ENCODE results near the gene CEP97.
"Not testable (repeated sequence)": the region's sequence is repeated elsewhere in the genome, so short reads cannot be mapped to it uniquely, and the experiment has no call there.

Gene CEP97

DNA sequence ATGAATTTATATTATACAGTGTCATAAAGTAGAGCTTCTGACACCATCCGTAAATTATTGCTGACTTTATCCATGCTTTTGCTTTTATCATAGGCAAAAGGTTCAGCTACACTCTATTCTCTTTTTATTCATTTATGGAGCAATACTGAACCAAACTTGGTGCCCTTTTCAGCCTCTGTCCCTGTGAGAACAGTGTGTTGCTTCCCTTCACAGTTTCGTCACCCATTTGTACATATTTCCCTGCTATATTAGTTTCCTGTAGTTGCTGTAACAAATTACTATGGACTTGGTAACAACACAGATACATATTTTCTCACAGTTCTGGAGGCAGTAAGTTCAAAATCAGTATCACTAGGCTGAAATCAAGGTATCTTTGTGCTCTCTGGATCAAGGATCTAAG is 35.1 kb upstream of the CEP97 start:
- Histone ChIP-seq H3K9ac (ENCODE audit: low read depth, low read length) (no peak overlapping the region), H3K36me3 (ENCODE audit: insufficient read depth, low read length) (peaks cover 18% of the 10 kb centered on the region), H3K4me3 (ENCODE audit: low read length) (no peak overlapping the region), H3K4me1 (ENCODE audit: control insufficient read depth, insufficient read depth, low read length) (peaks cover 16% of the 10 kb centered on the region), H3K4me2 (ENCODE audit: low read length) (no peak overlapping the region), H3K9me3 (replicated peaks; ENCODE audit: low read length) (no peaks in the 10 kb centered on the region), H3K27me3 (ENCODE audit: control insufficient read depth, insufficient read depth, low read length) (no peaks in the 10 kb centered on the region)

DNA sequence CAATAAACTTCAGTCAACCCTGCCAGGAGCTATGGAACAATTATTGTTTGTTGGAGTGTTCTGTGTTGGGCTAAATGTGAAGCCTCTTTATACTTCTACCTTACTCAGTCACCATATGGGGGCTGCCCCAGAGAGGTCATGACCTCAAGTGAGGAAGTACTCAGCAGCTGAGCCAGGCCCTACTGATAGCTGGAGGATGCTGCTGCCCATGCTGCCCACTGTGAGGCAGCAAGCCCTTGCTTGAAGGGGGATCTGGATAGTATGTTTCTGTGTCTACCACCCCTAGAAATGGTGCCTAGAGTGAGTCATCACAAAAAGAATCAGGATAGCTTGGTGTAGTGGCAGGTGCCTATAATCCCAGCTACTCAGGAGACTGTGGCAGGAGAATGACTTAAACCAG is 33.4 kb upstream of the CEP97 start:
- no peak overlapping the region for H3K4me3 ChIP-seq (ENCODE audit: low read length)
- no peak overlapping the region for H3K9ac ChIP-seq (ENCODE audit: low read depth, low read length)
- H3K27me3 ChIP-seq (ENCODE audit: control insufficient read depth, insufficient read depth, low read length), result no peaks in the 10 kb centered on the region
- H3K36me3 ChIP-seq (ENCODE audit: insufficient read depth, low read length), result peaks cover 2% of the 10 kb centered on the region
- H3K4me2 ChIP-seq (ENCODE audit: low read length), result no peak overlapping the region
- peaks cover 5% of the 10 kb centered on the region for H3K4me1 ChIP-seq (ENCODE audit: control insufficient read depth, insufficient read depth, low read length)
- H3K9me3 ChIP-seq (replicated peaks; ENCODE audit: low read length), result no peaks in the 10 kb centered on the region

DNA sequence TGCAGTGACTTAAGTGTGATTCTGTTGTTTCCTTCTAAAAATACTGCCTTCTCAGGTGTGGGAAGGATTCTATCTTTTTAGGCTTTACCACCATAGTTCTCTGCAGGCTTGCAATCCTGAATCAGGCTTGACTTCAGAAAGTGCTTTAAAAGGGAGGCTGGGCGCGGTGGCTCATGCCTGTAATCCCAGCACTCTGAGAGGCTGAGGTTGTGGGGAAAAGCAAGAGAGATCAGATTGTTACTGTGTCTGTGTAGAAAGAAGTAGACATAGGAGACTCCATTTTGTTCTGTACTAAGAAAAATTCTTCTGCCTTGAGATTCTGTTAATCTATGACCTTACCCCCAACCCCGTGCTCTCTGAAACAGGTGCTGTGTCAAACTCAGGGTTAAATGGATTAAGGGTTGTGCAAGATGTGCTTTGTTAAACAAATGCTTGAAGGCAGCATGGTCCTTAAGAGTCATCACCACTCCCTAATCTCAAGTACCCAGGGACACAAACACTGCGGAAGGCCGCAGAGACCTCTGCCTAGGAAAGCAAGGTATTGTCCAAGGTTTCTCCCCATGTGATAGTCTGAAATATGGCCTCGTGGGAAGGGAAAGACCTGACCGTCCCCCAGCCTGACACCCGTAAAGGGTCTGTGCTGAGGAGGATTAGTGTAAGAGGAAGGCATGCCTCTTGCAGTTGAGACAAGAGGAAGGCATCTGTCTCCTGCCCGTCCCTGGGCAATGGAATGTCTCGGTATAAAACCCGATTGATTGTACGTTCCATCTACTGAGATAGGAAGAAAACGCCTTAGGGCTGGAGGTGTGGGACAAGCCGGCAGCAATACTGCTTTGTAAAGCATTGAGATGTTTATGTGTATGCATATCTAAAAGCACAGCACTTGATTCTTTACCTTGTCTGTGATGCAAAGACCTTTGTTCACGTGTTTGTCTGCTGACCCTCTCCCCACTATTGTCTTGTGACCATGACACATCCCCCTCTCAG is 32.4 kb upstream of the CEP97 start:
- not testable (repeated sequence) for H3K27me3 ChIP-seq (ENCODE audit: control insufficient read depth, insufficient read depth, low read length); H3K9me3 ChIP-seq (replicated peaks; ENCODE audit: low read length); H3K36me3 ChIP-seq (ENCODE audit: insufficient read depth, low read length); H3K4me1 ChIP-seq (ENCODE audit: control insufficient read depth, insufficient read depth, low read length); H3K9ac ChIP-seq (ENCODE audit: low read depth, low read length); H3K4me2 ChIP-seq (ENCODE audit: low read length); H3K4me3 ChIP-seq (ENCODE audit: low read length)

DNA sequence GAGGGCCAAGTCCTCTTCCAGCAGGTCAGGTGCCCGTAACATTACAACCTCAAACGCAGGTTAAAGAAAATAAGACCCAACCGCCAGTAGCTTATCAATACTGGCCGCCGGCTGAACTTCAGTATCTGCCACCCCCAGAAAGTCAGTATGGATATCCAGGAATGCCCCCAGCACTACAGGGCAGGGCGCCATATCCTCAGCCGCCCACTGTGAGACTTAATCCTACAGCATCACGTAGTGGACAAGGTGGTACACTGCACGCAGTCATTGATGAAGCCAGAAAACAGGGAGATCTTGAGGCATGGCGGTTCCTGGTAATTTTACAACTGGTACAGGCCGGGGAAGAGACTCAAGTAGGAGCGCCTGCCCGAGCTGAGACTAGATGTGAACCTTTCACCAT is 30.9 kb upstream of the CEP97 start:
- not testable (repeated sequence) for H3K36me3 ChIP-seq (ENCODE audit: insufficient read depth, low read length); H3K9ac ChIP-seq (ENCODE audit: low read depth, low read length); H3K4me2 ChIP-seq (ENCODE audit: low read length); H3K4me1 ChIP-seq (ENCODE audit: control insufficient read depth, insufficient read depth, low read length); H3K4me3 ChIP-seq (ENCODE audit: low read length); H3K9me3 ChIP-seq (replicated peaks; ENCODE audit: low read length); H3K27me3 ChIP-seq (ENCODE audit: control insufficient read depth, insufficient read depth, low read length)

DNA sequence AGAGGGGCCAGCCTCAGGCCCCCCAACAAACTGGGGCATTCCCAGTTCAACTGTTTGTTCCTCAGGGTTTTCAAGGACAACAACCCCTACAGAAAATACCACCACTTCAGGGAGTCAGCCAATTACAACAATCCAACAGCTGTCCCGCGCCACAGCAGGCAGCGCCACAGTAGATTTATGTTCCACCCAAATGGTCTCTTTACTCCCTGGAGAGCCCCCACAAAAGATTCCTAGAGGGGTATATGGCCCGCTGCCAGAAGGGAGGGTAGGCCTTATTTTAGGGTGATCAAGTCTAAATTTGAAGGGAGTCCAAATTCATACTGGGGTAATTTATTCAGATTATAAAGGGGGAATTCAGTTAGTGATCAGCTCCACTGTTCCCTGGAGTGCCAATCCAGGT is 29.6 kb upstream of the CEP97 start:
- not testable (repeated sequence) for H3K4me3 ChIP-seq (ENCODE audit: low read length); H3K9ac ChIP-seq (ENCODE audit: low read depth, low read length); H3K27me3 ChIP-seq (ENCODE audit: control insufficient read depth, insufficient read depth, low read length); H3K36me3 ChIP-seq (ENCODE audit: insufficient read depth, low read length); H3K4me1 ChIP-seq (ENCODE audit: control insufficient read depth, insufficient read depth, low read length); H3K9me3 ChIP-seq (replicated peaks; ENCODE audit: low read length); H3K4me2 ChIP-seq (ENCODE audit: low read length)

DNA sequence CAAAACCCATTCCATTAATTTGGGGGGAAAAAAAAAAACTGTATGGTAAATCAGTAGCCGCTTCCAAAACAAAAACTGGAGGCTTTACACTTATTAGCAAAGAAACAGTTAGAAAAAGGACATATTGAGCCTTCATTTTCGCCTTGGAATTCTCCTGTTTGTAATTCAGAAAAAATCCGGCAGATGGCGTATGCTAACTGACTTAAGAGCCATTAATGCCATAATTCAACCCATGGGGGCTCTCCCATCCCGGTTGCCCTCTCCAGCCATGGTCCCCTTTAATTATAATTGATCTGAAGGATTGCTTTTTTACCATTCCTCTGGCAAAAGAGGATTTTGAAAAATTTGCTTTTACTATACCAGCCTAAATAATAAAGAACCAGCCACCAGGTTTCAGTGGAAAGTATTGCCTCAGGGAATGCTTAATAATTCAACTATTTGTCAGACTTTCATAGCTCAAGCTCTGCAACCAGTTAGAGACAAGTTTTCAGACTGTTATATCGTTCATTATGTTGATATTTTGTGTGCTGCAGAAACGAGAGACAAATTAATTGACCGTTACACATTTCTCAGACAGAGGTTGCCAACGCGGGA is 28.5 kb upstream of the CEP97 start:
- H3K9me3 ChIP-seq (replicated peaks; ENCODE audit: low read length), result no peaks in the 10 kb centered on the region
- no peak overlapping the region for H3K4me2 ChIP-seq (ENCODE audit: low read length)
- H3K27me3 ChIP-seq (ENCODE audit: control insufficient read depth, insufficient read depth, low read length), result no peaks in the 10 kb centered on the region
- H3K9ac ChIP-seq (ENCODE audit: low read depth, low read length), result no peak overlapping the region
- no peaks in the 10 kb centered on the region for H3K36me3 ChIP-seq (ENCODE audit: insufficient read depth, low read length)
- no peaks in the 10 kb centered on the region for H3K4me1 ChIP-seq (ENCODE audit: control insufficient read depth, insufficient read depth, low read length)
- no peak overlapping the region for H3K4me3 ChIP-seq (ENCODE audit: low read length)

DNA sequence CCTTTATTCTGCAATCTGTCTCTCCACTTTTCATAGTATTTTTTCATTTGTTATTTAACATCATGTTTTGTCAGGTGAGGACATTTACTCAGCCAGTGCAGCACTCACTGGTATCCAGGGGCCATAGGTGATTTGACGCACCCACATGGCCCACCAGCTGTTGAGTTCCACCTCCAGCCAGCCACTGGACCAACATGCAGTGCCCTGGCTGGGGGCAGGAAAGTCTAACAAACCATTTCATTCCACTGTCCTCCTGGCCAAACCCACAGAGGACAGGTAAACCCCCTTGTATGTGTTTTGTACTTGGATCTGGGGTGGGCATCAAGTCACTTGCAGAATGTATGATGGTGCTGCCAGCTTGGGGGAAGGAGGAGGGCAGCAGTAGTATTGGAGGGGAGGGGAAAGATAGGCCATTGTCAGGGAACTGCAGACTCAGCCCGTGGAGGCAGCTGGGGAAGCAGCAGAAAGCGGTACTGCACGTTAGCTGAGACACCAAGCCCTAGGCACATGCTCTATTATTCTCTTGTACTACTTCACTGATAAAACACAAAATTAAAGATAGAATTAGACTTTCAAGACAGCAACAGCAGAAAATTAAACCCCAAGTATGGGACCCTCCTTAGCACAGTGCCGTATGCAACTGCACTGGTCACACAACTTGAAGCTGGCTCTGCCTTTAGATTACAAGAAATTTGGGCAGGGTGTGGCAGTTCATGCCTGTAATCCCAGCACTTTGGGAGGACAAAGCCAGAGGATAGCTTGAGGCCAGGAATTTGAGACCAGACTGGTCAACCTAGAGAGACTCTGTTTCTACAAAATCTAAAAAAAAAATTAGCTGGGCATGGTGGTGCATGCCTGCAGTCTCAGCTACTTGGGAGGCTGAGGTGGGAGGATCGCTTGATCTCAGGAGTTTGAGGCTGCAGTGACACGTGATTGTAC is 22.4 kb upstream of the CEP97 start:
- Histone ChIP-seq H3K9me3 (replicated peaks; ENCODE audit: low read length) (no peaks in the 10 kb centered on the region), H3K9ac (ENCODE audit: low read depth, low read length) (no peak overlapping the region), H3K27me3 (ENCODE audit: control insufficient read depth, insufficient read depth, low read length) (no peaks in the 10 kb centered on the region), H3K36me3 (ENCODE audit: insufficient read depth, low read length) (no peaks in the 10 kb centered on the region), H3K4me3 (ENCODE audit: low read length) (no peak overlapping the region), H3K4me2 (ENCODE audit: low read length) (no peak overlapping the region), H3K4me1 (ENCODE audit: control insufficient read depth, insufficient read depth, low read length) (peaks cover 3% of the 10 kb centered on the region)

DNA sequence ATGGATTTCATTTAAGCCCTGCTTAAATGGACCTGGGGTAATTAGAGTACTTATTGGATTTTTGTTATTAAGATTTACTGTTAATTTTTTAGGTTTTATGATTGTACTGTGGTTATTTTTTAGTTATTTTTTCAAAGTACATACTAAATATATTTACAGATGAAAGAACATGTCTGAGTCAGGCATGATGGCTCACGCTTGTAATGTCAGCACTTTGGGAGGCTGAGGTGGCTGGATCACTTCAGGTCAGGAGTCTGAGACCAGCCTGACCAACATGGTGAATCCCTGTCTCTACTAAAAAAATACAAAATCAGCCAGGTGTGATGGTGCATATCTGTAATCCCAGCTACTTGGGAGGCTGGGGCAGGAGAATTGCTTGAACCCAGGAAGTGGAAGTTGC is 21.7 kb upstream of the CEP97 start:
- Histone ChIP-seq H3K4me2 (ENCODE audit: low read length) (no peak overlapping the region), H3K4me3 (ENCODE audit: low read length) (no peak overlapping the region), H3K9me3 (replicated peaks; ENCODE audit: low read length) (no peaks in the 10 kb centered on the region), H3K9ac (ENCODE audit: low read depth, low read length) (no peak overlapping the region), H3K36me3 (ENCODE audit: insufficient read depth, low read length) (no peaks in the 10 kb centered on the region), H3K27me3 (ENCODE audit: control insufficient read depth, insufficient read depth, low read length) (no peaks in the 10 kb centered on the region), H3K4me1 (ENCODE audit: control insufficient read depth, insufficient read depth, low read length) (peaks cover 3% of the 10 kb centered on the region)

DNA sequence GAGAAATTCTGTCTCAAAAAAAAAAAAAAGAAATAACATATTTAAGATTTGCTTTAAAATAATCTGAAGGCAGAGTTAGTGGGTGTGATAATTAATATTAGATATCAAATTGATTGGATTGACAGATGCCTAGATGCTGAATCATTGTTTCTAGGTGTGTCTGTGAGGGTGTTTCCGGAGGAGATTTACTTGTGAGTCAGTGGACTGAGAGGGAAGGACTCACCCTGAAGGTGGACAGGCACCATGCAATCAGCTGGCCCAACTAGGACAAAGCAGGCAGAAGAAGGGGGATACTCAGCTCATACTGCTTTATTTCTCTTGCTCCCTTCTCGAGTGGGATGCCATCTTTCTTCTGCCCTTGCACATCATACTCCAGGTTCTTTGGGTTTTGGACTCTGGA is 21.2 kb upstream of the CEP97 start:
- H3K4me3 ChIP-seq (ENCODE audit: low read length), result no peak overlapping the region
- no peak overlapping the region for H3K4me2 ChIP-seq (ENCODE audit: low read length)
- H3K9me3 ChIP-seq (replicated peaks; ENCODE audit: low read length), result no peaks in the 10 kb centered on the region
- H3K36me3 ChIP-seq (ENCODE audit: insufficient read depth, low read length), result no peaks in the 10 kb centered on the region
- no peak overlapping the region for H3K9ac ChIP-seq (ENCODE audit: low read depth, low read length)
- H3K4me1 ChIP-seq (ENCODE audit: control insufficient read depth, insufficient read depth, low read length), result peaks cover 3% of the 10 kb centered on the region
- H3K27me3 ChIP-seq (ENCODE audit: control insufficient read depth, insufficient read depth, low read length), result no peaks in the 10 kb centered on the region

DNA sequence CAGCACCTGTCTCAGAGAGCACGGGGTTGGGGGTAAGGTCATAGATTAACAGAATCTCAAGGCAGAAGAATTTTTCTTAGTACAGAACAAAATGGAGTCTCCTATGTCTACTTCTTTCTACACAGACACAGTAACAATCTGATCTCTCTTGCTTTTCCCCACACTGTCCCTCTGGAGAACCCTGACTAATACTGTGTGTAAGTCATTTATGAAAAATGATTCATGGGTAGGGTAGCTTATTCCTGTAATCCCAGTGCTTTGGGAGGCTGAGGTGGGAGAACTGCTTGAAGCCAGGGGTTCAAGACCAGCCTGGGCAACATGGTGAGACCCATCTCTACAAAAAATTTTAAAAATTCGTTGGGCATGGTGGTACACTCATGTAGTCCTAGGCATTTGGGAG is 19.8 kb upstream of the CEP97 start:
- not testable (repeated sequence) for H3K9me3 ChIP-seq (replicated peaks; ENCODE audit: low read length); H3K4me2 ChIP-seq (ENCODE audit: low read length); H3K4me1 ChIP-seq (ENCODE audit: control insufficient read depth, insufficient read depth, low read length); H3K27me3 ChIP-seq (ENCODE audit: control insufficient read depth, insufficient read depth, low read length); H3K9ac ChIP-seq (ENCODE audit: low read depth, low read length); H3K4me3 ChIP-seq (ENCODE audit: low read length); H3K36me3 ChIP-seq (ENCODE audit: insufficient read depth, low read length)

DNA sequence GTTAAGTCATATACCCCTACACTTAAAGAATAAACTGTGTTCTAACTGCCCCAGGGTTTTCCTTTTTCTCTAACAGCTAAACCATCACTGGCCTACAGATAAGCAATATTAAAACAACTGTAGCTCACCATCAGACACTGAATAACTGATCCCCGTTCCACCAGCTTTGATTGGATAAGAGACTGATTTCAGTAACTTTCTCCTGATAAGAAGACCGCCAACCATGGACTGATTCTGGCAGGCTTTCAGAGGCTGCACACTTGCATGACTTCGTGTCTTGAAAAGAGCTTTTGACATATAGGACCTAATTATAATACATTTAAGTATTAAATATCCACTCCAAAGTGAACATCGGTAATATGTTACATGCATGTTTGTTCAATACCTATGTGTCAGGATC is 15.3 kb upstream of the CEP97 start:
- Histone ChIP-seq H3K36me3 (ENCODE audit: insufficient read depth, low read length) (no peaks in the 10 kb centered on the region), H3K4me3 (ENCODE audit: low read length) (no peak overlapping the region), H3K27me3 (ENCODE audit: control insufficient read depth, insufficient read depth, low read length) (no peaks in the 10 kb centered on the region), H3K9me3 (replicated peaks; ENCODE audit: low read length) (no peaks in the 10 kb centered on the region), H3K4me2 (ENCODE audit: low read length) (no peak overlapping the region), H3K9ac (ENCODE audit: low read depth, low read length) (no peak overlapping the region), H3K4me1 (ENCODE audit: control insufficient read depth, insufficient read depth, low read length) (no peaks in the 10 kb centered on the region)
